ENCODE data around the gene LHCGR.

GRCh38 chr2:48770181-48770580 is 14.7 kb upstream of the LHCGR start:
- TF ChIP-seq, protein P1, sequence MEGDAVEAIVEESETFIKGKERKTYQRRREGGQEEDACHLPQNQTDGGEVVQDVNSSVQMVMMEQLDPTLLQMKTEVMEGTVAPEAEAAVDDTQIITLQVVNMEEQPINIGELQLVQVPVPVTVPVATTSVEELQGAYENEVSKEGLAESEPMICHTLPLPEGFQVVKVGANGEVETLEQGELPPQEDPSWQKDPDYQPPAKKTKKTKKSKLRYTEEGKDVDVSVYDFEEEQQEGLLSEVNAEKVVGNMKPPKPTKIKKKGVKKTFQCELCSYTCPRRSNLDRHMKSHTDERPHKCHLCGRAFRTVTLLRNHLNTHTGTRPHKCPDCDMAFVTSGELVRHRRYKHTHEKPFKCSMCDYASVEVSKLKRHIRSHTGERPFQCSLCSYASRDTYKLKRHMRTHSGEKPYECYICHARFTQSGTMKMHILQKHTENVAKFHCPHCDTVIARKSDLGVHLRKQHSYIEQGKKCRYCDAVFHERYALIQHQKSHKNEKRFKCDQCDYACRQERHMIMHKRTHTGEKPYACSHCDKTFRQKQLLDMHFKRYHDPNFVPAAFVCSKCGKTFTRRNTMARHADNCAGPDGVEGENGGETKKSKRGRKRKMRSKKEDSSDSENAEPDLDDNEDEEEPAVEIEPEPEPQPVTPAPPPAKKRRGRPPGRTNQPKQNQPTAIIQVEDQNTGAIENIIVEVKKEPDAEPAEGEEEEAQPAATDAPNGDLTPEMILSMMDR (IDR thresholded peaks at IDR 0.05; ENCODE audit: low read depth, low read length, poor library complexity, severe bottlenecking) = no peak
- no peak for TF ChIP-seq EZH2phosphoT487 (IDR thresholded peaks at IDR 0.05; ENCODE audit: borderline replicate concordance, low read length)

Measured in DOHH2 (cell line).